ENCODE measurements around the gene MYLK2. TPM values are rescaled to one million over a fixed set of nuclear protein-coding genes. Genes with fewer than 3 reads are reported as not detected.

MYLK2 gene
- total RNA-seq, 2 experiments from 2014 or later: 0.13 to 0.27 TPM

GRCh38 chr20:31864521-31865400, 45.6 kb downstream of the MYLK2 start:
- Mint-ChIP-seq H3K4me3 (no peak overlapping the region), H3K27ac (no peak overlapping the region), H3K4me1 (ENCODE audit: low read depth) (peaks cover 5% of the 10 kb centered on the region), H3K9me3 (no peaks in the 10 kb centered on the region), H3K27me3 (peaks cover 27% of the 10 kb centered on the region), H3K36me3 (ENCODE audit: low read depth) (no peaks in the 10 kb centered on the region)
- POLR2A ChIA-PET: interaction anchor here (1.3 kb wide), 1 partner anchor 86 kb away, joined by 3 read pairs; no protein-coding TSS in a partner anchor
- CTCF ChIA-PET: interaction anchor here (1.5 to 2.4 kb wide), 3 partner anchors 12 to 42 kb away, joined by 6 to 12 read pairs (median 7); no protein-coding TSS in a partner anchor
- ATAC-seq (no peak), DNase-seq (no peak)
- intact Hi-C loops (cut with micrococcal nuclease): no loop called here
- no peak for TF ChIP-seq CTCF (IDR thresholded peaks at IDR 0.05)

GRCh38 chr20:31866221-31866620, 47.1 kb downstream of the MYLK2 start:
- ATAC-seq: no peak
- no peak for TF ChIP-seq CTCF (IDR thresholded peaks at IDR 0.05)
- POLR2A ChIA-PET: no interaction called here
- no peak for DNase-seq
- Mint-ChIP-seq H3K4me1 (ENCODE audit: low read depth) (peaks cover 8% of the 10 kb centered on the region), H3K4me3 (no peak overlapping the region), H3K36me3 (ENCODE audit: low read depth) (no peaks in the 10 kb centered on the region), H3K27me3 (peaks cover 26% of the 10 kb centered on the region), H3K9me3 (no peaks in the 10 kb centered on the region), H3K27ac (no peak overlapping the region)
- intact Hi-C loops (cut with micrococcal nuclease): no loop called here
- CTCF ChIA-PET: no interaction called here

- Mint-ChIP-seq H3K27me3 (peaks cover 31% of the 10 kb centered on the region), H3K36me3 (ENCODE audit: low read depth) (no peaks in the 10 kb centered on the region), H3K9me3 (no peaks in the 10 kb centered on the region), H3K27ac (no peak overlapping the region), H3K4me1 (ENCODE audit: low read depth) (peaks cover 8% of the 10 kb centered on the region), H3K4me3 (peak overlapping the region; percentile 69)
- ATAC-seq: no peak
- no peak for DNase-seq
- intact Hi-C loops (cut with micrococcal nuclease): no loop called here
- ChIA-PET POLR2A (interaction anchor here (1.1 kb wide), 1 partner anchor 150 kb away, joined by 3 read pairs; no protein-coding TSS in a partner anchor), CTCF (interaction anchor here (1.5 kb wide), 1 partner anchor 16 kb away, joined by 7 read pairs; no protein-coding TSS in a partner anchor)
- no peak for TF ChIP-seq CTCF (IDR thresholded peaks at IDR 0.05)
Measured at GRCh38 chr20:31868853-31869672, 49.9 kb downstream of the MYLK2 start.

- DNase-seq (no peak), ATAC-seq (peak; percentile 46)
- Mint-ChIP-seq H3K4me3 (peak overlapping the region; percentile 69), H3K27me3 (peaks cover 31% of the 10 kb centered on the region), H3K4me1 (ENCODE audit: low read depth) (peaks cover 8% of the 10 kb centered on the region), H3K27ac (no peak overlapping the region), H3K9me3 (no peaks in the 10 kb centered on the region), H3K36me3 (ENCODE audit: low read depth) (no peaks in the 10 kb centered on the region)
- POLR2A ChIA-PET: interaction anchor here (0.6 to 1.1 kb wide), 2 partner anchors 10 to 150 kb away, joined by 3 to 4 read pairs; no protein-coding TSS in a partner anchor
- intact Hi-C loops (cut with micrococcal nuclease): no loop called here
- TF ChIP-seq CTCF (IDR thresholded peaks at IDR 0.05): no peak
- CTCF ChIA-PET: interaction anchor here (1.5 to 2.3 kb wide), 2 partner anchors 17 kb away, joined by 7 to 12 read pairs; no protein-coding TSS in a partner anchor
Measured at GRCh38 chr20:31869673-31869941, 50.5 kb downstream of the MYLK2 start.
